Effector memory CD8-positive, alpha-beta T cell (primary cell): ENCODE measurements around the gene SRRD.

Experiments
- ATAC-seq: fragments of 150-1000 bp; cut with Tn5 transposase; replicated peaks from 2 replicates; pipeline ENCODE4 v1.10.0; 2021; ENCODE audit warnings: mild to moderate bottlenecking, moderate library complexity
- DNase-seq, 3 experiments: peaks; one replicate each; pipeline ENCODE4 v3.0.0; 2021
- H3K27ac Mint-ChIP-seq, 2 donors: one replicate each; pipeline ENCODE4 v1.8.0; 2022; ENCODE audit warnings: mild to moderate bottlenecking in 2 of 2, mixed read lengths in 2 of 2, moderate library complexity in 2 of 2
- H3K27me3 Mint-ChIP-seq, 2 donors: one replicate each; pipeline ENCODE4 v1.8.0; 2022; ENCODE audit warnings: mixed read lengths in 2 of 2
- H3K36me3 Mint-ChIP-seq: one replicate; pipeline ENCODE4 v1.8.0; 2022; ENCODE audit warnings: mild to moderate bottlenecking, moderate library complexity, mixed read lengths; ENCODE audit not compliant: insufficient read depth
- H3K4me1 Mint-ChIP-seq, 2 donors: one replicate each; pipeline ENCODE4 v1.8.0; 2022; ENCODE audit warnings: low read depth in 2 of 2, mixed read lengths in 2 of 2
- H3K4me3 Mint-ChIP-seq, 2 donors: one replicate each; pipeline ENCODE4 v1.8.0; 2022; ENCODE audit warnings: mild to moderate bottlenecking in 2 of 2, mixed read lengths in 2 of 2, moderate library complexity in 2 of 2
- H3K9me3 Mint-ChIP-seq, 2 donors: one replicate each; pipeline ENCODE4 v1.8.0; 2022; ENCODE audit warnings: mixed read lengths in 2 of 2

SRRD gene

DNA sequence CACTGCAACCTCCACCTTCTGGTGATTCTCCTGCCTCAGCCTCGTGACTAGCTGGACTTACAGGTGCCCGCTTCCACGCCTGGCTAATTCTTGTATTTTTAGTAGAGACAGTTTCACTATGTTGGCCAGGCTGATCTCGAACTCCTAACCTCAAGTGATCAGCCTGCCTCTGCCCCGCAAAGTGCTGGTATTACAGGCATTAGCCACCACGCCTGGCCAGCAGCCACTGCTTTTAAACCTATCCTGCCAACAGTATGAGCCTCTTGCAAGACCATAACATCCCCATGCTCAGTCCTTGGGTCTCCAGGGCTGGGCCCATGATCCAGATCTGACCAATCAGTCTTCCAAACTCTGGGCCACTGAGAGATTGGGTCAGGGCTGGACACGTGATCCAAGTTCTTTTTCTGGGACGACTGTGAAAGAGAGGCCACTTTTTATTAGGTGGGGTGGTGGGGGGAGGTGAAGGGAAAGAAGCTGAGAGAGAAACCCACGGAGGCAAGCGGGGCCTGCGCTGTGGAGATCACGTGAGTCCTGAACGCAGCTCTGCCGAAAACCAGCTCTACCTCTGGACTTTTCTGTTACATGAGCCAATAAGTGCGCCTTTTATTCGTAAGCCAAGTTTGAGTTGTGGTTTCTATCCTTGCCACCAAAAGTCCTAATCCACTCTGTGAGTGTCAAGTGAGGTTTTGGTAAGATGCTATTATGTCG lies 36.7 kb upstream of the SRRD start:
- H3K27me3 Mint-ChIP-seq, result no peaks in the 10 kb centered on the region
- H3K4me3 Mint-ChIP-seq, result no peak overlapping the region
- DNase-seq, result no peak
- H3K4me1 Mint-ChIP-seq, result peaks cover 0 to 1% of the 10 kb centered on the region in 2 donors
- H3K36me3 Mint-ChIP-seq, result peaks cover 16% of the 10 kb centered on the region
- H3K27ac Mint-ChIP-seq, result peak overlapping the region in 1 of 2 donors; percentile 4
- H3K9me3 Mint-ChIP-seq, result no peaks in the 10 kb centered on the region
- ATAC-seq, result no peak

DNA sequence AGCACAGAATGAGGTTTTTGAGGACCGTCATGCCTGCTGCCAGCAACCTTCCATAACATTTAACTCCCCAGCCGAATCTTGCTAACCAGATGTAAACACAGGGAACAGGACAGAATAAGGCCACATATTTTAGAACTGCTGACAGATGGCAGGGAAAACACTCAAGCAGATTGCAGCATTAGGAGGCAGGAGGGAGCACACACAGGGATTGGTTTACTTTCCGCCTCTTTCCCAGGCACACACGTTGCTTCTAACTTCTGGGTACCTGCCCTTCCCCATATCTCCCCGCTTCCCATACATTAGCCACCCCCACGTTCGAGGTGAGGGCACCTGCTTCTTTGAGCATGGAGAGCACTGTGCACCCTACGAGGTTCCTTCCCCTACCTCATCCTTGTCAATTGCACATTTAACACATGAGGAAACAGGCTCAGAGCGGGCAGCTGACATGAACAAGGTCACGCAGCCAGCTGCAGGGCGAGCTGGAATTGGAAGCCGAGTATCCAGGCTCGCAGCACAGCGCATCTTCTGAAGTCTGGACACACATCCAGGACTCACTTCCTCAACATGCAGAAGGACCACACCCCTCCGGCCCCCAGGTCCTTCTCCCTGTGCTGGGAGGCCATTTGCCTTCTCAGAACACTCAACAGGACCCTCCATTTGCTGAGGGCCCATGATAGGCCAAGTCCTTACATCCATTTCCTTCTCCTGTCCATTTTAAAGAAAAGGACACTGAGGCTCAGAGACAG lies 35.9 kb upstream of the SRRD start:
- peaks cover 0 to 1% of the 10 kb centered on the region in 2 donors for H3K4me1 Mint-ChIP-seq

GRCh38 chr22:26448334-26448733 lies 35.3 kb upstream of the SRRD start:
- DNase-seq, result no peak
- no peak for ATAC-seq
- H3K4me3 Mint-ChIP-seq, result no peak overlapping the region
- H3K27ac Mint-ChIP-seq, result peak overlapping the region; percentile 56 to 66
- H3K4me1 Mint-ChIP-seq, result peaks cover 0 to 1% of the 10 kb centered on the region in 2 donors
- H3K27me3 Mint-ChIP-seq, result no peaks in the 10 kb centered on the region
- no peaks in the 10 kb centered on the region for H3K9me3 Mint-ChIP-seq
- peaks cover 16% of the 10 kb centered on the region for H3K36me3 Mint-ChIP-seq

More for the DNA sequence above, 35.9 kb upstream of the SRRD start:
- Mint-ChIP-seq H3K27me3 (no peaks in the 10 kb centered on the region), H3K4me3 (no peak overlapping the region), H3K36me3 (peaks cover 16% of the 10 kb centered on the region), H3K27ac (peak overlapping the region; percentile 4 to 66), H3K9me3 (no peaks in the 10 kb centered on the region)
- DNase-seq (no peak), ATAC-seq (no peak)

DNA sequence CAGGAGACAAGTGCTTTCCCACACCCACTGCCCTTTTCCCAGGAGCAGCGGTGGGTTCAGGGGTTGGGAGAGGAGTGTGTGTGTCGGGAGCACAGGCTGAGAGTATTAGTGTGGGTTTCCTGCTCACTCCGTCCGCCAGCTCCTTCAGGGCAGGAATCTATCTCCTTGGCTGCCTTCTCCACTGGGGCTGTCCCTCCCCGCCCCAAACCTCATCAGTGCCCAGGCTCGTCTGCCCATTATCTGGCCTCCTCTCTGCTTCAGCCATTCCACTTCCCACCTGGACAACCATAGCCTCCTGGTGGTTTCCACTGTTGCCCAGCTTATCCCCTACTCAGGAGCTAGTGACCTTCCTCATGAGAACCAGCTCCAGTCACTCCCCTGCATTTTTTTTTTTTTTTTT lies 34.7 kb upstream of the SRRD start:
- Mint-ChIP-seq H3K4me1 (peaks cover 0 to 1% of the 10 kb centered on the region in 2 donors), H3K27me3 (no peaks in the 10 kb centered on the region), H3K27ac (peak overlapping the region; percentile 56 to 66), H3K36me3 (peaks cover 12% of the 10 kb centered on the region), H3K4me3 (no peak overlapping the region), H3K9me3 (no peaks in the 10 kb centered on the region)
- ATAC-seq, result no peak
- DNase-seq, result no peak

DNA sequence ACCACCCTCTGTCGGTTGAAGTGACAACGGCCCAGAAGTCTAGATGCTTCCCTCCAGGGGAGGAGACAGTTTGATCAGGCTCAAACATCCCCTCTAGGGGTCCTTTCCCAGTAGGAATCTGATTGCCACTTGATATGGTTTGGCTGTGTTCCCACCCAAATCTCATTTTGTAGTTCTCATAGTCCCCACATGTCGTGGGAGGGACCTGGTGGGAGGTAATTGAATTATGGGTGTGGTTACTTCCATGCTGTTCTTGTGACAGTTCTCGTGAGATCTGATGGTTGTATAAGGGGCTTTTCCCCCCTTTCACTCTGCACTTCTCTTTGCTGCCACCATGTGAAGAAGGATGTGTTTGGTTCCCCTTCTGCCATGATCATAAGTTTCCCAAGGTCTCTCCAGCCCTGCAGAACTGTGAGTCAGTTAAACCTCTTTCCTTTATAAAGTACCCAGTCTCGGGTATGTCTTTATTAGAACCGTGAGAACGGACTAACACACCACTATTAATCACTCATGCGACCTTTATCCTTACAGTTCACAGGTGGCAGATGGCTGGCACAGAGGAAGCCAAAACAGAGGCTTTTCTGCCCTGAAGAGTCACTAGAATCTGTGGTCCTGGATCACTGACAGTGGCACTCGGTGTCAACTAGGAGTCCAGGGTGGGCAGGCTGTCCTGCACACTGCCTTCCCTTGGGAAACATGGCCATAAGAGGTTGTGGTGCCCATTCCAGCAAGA lies 33.1 kb upstream of the SRRD start:
- no peak for DNase-seq
- Mint-ChIP-seq H3K36me3 (peaks cover 12% of the 10 kb centered on the region), H3K4me1 (no peaks in the 10 kb centered on the region), H3K27me3 (no peaks in the 10 kb centered on the region), H3K4me3 (no peak overlapping the region), H3K9me3 (no peaks in the 10 kb centered on the region), H3K27ac (peak overlapping the region; percentile 31 to 38)
- no peak for ATAC-seq

GRCh38 chr22:26452236-26453016 lies 31.3 kb upstream of the SRRD start:
- DNase-seq, result no peak
- no peak for ATAC-seq
- Mint-ChIP-seq H3K4me3 (no peak overlapping the region), H3K36me3 (peaks cover 12% of the 10 kb centered on the region), H3K27ac (no peak overlapping the region), H3K4me1 (no peaks in the 10 kb centered on the region), H3K9me3 (no peaks in the 10 kb centered on the region), H3K27me3 (no peaks in the 10 kb centered on the region)

DNA sequence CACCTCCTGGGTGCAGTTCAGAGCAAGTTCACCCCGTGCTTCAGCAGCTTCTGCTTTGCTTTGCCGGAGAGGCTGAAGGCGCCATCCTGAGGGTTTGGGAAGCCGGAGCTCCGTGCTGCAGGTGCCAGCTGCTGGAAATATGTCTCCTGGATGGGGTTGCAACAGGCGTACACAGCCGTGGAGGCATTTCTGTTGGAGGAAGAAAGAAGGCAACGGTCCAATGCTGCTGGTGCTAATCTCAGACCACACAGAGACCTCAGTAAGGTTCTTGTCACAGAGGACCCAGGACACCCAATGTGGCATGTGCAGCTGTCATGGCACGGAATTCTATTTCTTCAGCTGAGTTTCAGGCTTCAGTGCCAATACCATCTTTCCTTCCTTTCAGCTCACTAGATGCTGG lies 30.5 kb upstream of the SRRD start:
- peaks cover 13% of the 10 kb centered on the region for H3K36me3 Mint-ChIP-seq

DNA sequence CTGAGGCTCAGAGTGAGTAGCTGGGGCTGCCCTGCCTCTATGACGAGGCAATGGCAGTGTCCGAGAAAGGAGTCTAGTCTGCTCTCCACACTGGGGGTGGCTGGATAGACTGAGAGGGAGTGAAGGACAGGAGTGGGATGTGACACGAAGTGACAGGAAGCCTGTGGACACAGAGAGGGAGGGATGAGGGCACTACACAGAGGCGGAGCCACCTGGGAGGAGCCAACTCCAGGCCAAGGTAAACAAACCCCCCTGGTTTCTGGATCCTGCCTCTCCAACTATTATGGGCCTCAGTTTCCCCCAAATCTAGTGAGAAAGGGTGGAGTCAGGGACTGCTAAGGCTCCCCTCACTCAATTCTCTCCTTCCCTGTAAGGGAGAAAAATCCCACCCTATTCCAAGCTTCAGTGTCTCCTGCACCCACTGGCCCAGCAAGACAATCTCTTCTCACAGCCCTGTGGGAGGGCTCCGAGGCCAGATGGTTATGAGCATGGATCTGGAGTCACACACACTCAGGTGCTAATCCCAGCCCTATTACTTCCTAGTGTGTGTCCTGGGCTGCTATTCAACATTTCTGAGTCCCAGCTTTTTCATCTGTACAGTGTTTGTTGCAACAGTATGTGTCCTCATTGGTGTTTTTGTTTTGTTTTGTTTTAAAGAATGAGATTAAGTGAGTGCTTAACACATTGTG lies 29.7 kb upstream of the SRRD start:
- Mint-ChIP-seq H3K27me3 (no peaks in the 10 kb centered on the region), H3K36me3 (peaks cover 11% of the 10 kb centered on the region), H3K27ac (no peak overlapping the region), H3K9me3 (no peaks in the 10 kb centered on the region), H3K4me1 (no peaks in the 10 kb centered on the region), H3K4me3 (no peak overlapping the region)
- no peak for ATAC-seq
- no peak for DNase-seq

More for the DNA sequence above, 30.5 kb upstream of the SRRD start:
- H3K27ac Mint-ChIP-seq, result no peak overlapping the region
- H3K4me3 Mint-ChIP-seq, result no peak overlapping the region
- no peaks in the 10 kb centered on the region for H3K4me1 Mint-ChIP-seq
- H3K9me3 Mint-ChIP-seq, result no peaks in the 10 kb centered on the region
- ATAC-seq, result no peak
- DNase-seq, result no peak
- no peaks in the 10 kb centered on the region for H3K27me3 Mint-ChIP-seq

- H3K4me3 Mint-ChIP-seq, result no peak overlapping the region
- H3K9me3 Mint-ChIP-seq, result no peaks in the 10 kb centered on the region
- H3K4me1 Mint-ChIP-seq, result peaks cover 0 to 3% of the 10 kb centered on the region in 2 donors
- peaks cover 5% of the 10 kb centered on the region for H3K36me3 Mint-ChIP-seq
- DNase-seq (no peak), ATAC-seq (no peak)
- H3K27me3 Mint-ChIP-seq, result no peaks in the 10 kb centered on the region
- H3K27ac Mint-ChIP-seq, result no peak overlapping the region
These were observed 25.9 kb upstream of the SRRD start for GRCh38 chr22:26457661-26458272.

- Mint-ChIP-seq H3K4me3 (no peak overlapping the region), H3K36me3 (peaks cover 18% of the 10 kb centered on the region), H3K4me1 (peaks cover 0 to 3% of the 10 kb centered on the region in 2 donors), H3K27me3 (no peaks in the 10 kb centered on the region), H3K9me3 (no peaks in the 10 kb centered on the region), H3K27ac (no peak overlapping the region)
- DNase-seq (no peak), ATAC-seq (no peak)
These were observed 23.5 kb upstream of the SRRD start for GRCh38 chr22:26460202-26460601.

- peaks cover 26% of the 10 kb centered on the region for H3K36me3 Mint-ChIP-seq
- no peaks in the 10 kb centered on the region for H3K27me3 Mint-ChIP-seq
- no peak overlapping the region for H3K4me3 Mint-ChIP-seq
- peak; percentile 37 for ATAC-seq
- H3K9me3 Mint-ChIP-seq, result no peaks in the 10 kb centered on the region
- no peak overlapping the region for H3K27ac Mint-ChIP-seq
- peak in 2 of 3 experiments; percentile 17 to 20 for DNase-seq
- peaks cover 0 to 3% of the 10 kb centered on the region in 2 donors for H3K4me1 Mint-ChIP-seq
These were observed 22.4 kb upstream of the SRRD start for GRCh38 chr22:26461188-26461810.

GRCh38 chr22:26462051-26462450 lies 21.6 kb upstream of the SRRD start:
- Mint-ChIP-seq H3K4me3 (no peak overlapping the region), H3K36me3 (peaks cover 34% of the 10 kb centered on the region), H3K27ac (no peak overlapping the region), H3K4me1 (peaks cover 0 to 3% of the 10 kb centered on the region in 2 donors), H3K27me3 (no peaks in the 10 kb centered on the region), H3K9me3 (no peaks in the 10 kb centered on the region)
- ATAC-seq, result no peak
- DNase-seq, result no peak
